NCI-H774 (cell line): Measurements from ENCODE around the gene ARF4.

ENCODE experiments used
- DNase-seq: peaks from one replicate; lab custom pipeline; 2025; lab: John Stamatoyannopoulos, UW

The ARF4 gene

GRCh38 chr3:57577801-57578200, 19.3 kb downstream of the ARF4 start:
- no peak for DNase-seq

GRCh38 chr3:57575966-57576626, 21.0 kb downstream of the ARF4 start:
- DNase-seq, result no peak

- DNase-seq, result no peak
Observed at GRCh38 chr3:57572096-57572495, 25.0 kb downstream of the ARF4 start.

DNA sequence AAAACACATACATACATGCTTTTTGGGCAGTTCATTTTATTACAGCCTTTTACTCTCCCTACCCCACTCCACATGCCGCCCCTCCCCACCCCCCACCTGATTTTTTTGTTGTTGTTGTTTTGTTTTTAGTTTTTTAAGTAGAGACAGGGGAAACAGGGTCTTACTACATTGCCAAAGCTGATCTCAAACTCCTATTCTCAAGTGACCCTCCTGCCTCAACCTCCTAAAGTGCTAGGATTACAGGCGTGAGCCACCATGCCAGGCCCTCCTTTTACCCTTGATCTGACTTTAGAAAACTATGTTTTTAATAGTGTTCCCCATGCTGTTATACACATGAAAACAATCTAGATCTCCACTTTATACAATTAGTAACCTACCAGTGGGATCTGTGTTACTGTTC, 26.3 kb downstream of the ARF4 start:
- no peak for DNase-seq

DNA sequence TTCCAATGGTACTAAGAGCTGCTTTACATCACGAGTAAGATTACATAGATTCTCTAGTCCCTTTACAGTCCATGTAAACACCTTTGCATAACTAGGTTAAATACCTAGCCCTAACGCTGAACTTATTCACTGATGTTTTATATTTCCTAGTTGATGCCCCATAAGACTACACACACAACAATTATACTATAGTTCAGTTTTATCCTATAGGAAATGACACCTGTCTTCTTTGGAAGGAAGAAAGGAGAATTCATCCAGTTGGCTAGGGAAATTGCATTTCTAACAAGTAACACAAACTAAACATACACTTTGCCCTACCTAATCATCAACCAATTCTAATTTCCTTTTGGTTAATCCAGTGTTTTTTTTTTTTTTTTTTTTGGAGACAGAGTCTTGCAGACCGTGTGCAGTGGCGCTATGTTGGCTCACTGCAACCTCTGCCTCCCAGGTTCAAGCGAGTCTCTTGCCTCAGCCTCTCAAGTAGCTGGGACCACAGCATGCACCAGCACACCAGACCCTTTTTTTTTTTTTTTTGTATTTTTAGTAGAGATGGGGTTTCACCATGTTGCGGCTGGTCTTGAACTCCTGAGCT, 27.2 kb downstream of the ARF4 start:
- DNase-seq, result no peak

DNA sequence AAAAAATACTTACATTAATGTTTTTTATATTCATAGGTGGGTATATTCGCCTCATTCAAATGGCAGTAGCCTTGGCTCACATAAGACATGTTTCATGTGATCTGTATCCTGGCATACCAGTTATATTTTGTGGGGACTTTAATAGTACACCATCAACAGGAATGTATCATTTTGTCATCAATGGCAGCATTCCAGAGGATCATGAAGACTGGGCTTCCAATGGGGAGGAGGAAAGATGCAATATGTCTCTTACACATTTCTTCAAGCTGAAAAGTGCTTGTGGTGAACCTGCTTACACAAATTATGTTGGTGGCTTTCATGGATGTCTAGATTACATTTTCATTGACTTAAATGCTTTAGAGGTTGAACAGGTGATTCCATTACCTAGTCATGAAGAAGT, 37.6 kb downstream of the ARF4 start:
- DNase-seq, result no peak

DNA sequence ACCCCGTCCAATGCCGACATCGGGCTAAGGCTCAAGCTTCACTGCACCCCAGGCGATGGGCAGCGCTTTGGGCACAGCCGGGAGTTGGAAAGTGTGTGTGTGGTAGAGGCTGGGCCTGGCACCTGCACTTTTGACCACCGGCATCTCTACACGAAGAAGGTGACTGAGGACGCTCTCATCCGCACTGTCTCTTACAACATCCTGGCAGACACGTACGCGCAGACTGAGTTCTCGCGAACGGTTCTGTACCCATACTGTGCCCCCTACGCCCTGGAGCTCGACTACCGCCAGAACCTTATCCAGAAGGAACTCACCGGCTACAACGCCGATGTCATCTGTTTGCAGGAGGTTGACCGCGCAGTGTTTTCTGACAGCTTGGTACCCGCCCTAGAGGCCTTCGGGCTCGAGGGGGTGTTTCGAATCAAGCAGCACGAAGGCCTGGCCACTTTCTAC, 40.0 kb downstream of the ARF4 start:
- no peak for DNase-seq

- DNase-seq, result no peak
Observed at GRCh38 chr3:57556459-57557084, 40.6 kb downstream of the ARF4 start.

GRCh38 chr3:57555738-57556458, 41.2 kb downstream of the ARF4 start, which contains the start of gene PDE12:
PDE12 (plus strand) TSS chr3:57556274; CDS start chr3:57556380, 106 bp downstream.
- DNase-seq, result peak; percentile 67

- DNase-seq, result no peak
Observed at GRCh38 chr3:57555306-57555705, 41.8 kb downstream of the ARF4 start.

GRCh38 chr3:57546616-57547015, 50.5 kb downstream of the ARF4 start:
- no peak for DNase-seq

DNA sequence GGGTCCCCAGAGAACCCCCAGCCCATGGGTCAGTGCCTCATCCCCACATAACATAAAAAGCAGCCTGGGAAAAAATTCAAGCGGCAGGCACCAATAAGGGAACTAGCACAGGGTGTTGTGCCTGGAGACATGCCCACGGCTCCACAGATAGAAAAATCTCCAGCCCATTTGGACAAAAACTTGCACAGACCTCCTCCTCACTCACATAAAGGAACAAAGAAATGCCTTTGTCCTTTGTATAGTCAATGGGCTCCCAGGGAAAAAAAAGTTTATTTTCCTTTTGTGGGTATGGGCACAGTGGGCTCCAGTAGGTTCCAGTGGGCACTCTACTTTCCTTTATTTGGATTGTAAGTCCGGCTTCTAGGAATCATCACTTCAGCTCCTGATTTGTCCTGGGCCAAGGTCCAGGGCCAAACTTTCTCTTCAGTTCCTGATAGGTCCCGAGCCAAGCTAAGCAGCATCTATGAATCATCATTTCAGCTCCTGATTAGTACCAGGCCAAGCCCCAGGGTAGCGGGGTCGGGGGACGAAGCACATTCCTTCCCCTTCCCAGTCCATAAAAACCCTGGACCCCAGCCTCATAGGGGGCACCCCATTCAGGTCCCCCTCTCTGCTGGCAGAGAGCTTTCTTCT, 51.4 kb downstream of the ARF4 start:
- DNase-seq, result no peak

- DNase-seq, result peak; percentile 61
Observed at GRCh38 chr3:57544181-57545125, 52.7 kb downstream of the ARF4 start, which contains the start of gene DNAH12. DNAH12 (minus strand) TSS chr3:57544344; CDS start chr3:57542870, 1,474 bp downstream.

DNA sequence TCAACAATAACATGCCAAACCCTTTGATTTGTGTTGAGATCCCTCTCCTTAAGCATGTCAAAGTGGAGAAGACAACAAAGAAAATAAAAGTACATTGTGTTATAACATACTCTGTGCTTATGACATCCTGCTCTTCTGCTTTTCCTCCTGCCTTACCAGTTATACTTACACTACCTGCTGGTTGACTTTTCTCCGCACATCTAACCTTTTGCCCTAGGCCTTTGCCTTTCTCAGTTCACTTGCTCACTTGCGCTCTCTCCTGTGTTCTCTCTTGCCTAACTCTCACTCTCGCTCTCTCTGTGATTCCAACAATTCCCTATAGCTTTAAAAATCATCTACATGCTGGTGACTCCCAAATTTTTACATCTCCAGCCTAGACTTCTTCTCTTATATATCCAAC, 58.7 kb downstream of the ARF4 start:
- DNase-seq, result no peak

- no peak for DNase-seq
Observed at GRCh38 chr3:57530071-57530608, 67.0 kb downstream of the ARF4 start.
